AG09309 (cell line): ENCODE results near the gene VPS37D.

Experiments
- DNase-seq: peaks from one replicate; pipeline ENCODE4 v3.0.0-alpha.2; 2010; ENCODE audit warnings: low read depth
- H3K4me3 ChIP-seq: 2 replicates; pipeline ENCODE4 v1.5.1; 2011; ENCODE audit warnings: mild to moderate bottlenecking, low read depth, low read length, moderate library complexity; ENCODE audit not compliant: control insufficient read depth
- TF ChIP-seq, protein P1 (sequence below): IDR thresholded peaks from 2 replicates; pipeline ENCODE4 v1.5.1; 2011; ENCODE audit warnings: mild to moderate bottlenecking, low read depth, low read length, inconsistent platforms; ENCODE audit not compliant: insufficient read depth, control insufficient read depth; ENCODE audit errors: missing control alignments

The VPS37D gene

DNA sequence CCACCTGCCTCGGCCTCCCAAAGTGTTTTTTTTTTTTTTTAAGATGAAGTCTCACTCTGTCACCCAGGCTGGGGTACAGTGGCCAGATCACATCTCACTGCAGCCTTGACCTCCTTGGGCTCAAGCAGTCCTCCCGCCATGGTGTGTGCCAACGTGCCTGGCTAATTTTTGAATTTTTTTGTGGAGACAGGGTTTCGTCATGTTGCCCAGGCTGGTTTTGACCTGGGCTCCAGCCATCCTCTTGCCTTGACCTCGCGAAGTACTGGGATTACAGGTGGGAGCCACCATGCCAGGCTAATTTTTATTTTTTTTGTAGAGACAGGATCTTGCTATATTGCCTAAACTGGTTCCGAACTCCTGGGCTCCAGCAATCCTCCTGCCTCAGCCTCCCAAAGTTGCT is 34.3 kb upstream of the VPS37D start:
- no peak for DNase-seq
- TF ChIP-seq, protein P1, sequence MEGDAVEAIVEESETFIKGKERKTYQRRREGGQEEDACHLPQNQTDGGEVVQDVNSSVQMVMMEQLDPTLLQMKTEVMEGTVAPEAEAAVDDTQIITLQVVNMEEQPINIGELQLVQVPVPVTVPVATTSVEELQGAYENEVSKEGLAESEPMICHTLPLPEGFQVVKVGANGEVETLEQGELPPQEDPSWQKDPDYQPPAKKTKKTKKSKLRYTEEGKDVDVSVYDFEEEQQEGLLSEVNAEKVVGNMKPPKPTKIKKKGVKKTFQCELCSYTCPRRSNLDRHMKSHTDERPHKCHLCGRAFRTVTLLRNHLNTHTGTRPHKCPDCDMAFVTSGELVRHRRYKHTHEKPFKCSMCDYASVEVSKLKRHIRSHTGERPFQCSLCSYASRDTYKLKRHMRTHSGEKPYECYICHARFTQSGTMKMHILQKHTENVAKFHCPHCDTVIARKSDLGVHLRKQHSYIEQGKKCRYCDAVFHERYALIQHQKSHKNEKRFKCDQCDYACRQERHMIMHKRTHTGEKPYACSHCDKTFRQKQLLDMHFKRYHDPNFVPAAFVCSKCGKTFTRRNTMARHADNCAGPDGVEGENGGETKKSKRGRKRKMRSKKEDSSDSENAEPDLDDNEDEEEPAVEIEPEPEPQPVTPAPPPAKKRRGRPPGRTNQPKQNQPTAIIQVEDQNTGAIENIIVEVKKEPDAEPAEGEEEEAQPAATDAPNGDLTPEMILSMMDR: no peak
- no peak overlapping the region for H3K4me3 ChIP-seq

DNA sequence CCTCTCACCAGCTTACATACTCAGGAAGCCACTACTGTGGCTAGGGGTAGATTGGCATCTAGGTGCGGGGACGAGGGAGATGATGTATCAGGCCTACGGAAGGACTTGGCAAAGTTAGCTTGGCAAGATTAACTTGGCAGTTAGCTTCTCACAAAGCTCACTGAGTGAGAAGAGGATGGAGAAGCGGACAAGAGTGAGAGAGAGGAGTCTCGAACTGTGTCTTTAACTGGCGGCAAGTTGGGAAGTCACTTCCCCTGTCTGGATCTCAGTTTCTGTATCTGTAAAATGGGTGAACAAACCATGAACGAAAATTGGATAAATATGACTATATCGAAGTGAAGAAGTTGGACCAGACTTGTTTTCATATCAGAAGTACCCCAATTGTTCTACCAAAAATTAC is 33.8 kb upstream of the VPS37D start:
- no peak for DNase-seq
- TF ChIP-seq, protein P1: no peak
- H3K4me3 ChIP-seq: no peak overlapping the region

DNA sequence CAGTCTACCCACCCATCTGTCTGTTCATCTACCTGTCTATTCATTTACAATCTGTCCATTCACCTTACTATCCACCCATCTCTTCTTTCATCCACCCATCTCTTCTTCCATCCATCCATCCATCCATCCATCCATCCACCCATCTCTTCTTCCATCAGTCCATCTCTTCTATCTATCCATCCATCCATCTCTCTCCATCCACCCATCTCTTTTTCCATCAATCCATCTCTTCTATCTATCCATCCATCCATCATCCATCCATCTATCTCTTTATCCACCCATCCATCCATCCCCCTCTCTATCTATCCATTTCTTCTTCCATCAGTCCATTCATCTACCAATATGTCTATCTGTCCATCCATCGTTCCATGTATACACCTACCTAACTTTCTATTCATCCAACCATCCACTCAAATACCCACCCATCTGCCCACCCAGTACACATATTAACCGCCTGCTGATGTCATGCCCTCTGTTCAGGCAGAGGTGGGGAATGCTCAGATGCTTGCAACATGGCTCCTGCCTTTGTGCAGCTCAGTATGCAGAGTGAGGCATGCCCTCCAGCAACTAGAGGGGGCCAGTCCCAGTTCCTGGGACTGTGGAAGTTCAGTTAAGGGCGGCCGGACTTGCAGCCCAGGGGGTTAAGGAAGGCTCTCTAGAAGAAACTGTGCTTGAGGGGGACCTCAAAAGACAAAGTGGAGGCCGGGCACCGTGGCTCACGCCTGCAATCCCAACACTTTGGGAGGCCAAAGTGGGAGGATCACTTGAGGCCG is 32.0 kb upstream of the VPS37D start:
- TF ChIP-seq, protein P1: no peak
- no peak overlapping the region for H3K4me3 ChIP-seq
- no peak for DNase-seq

DNA sequence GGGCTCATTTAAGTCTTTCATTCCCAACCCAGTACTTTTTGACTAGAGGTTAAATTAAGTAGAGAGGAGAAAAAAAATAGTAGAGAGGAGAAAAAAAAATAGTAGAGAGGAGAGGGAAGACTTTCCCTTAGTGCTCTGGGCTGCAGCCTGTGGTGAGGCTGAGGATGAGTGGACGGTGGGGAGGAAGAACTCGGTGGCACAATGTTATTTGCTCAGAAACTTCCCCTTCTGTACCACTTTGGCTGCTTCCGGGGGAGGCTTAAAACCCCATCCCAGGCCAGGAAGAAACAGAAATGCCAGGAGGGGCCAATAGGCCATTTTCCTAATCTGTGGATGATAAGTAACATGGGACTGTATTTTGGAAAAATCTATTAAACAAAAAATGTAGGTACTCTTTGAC is 28.7 kb upstream of the VPS37D start:
- TF ChIP-seq, protein P1: no peak
- H3K4me3 ChIP-seq: no peak overlapping the region
- no peak for DNase-seq

DNA sequence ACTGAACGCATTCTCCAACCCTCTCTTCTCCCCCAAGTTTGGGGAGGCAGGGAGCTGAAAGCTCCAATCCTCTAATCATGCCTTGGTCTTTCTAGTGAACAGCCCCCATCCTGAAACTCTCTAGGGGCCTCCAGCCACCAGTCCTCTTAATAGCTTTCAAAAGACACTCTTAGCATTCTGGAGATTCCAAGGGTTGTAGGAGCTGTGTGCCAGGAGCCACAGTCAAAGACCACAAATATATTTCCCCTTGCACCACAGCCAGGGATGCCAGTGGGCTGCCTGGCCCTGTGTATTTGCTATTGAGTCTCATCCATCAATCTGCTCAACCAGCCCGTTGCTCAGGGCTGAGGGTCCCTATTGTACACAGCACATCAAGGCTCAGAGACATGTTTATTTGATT is 24.8 kb upstream of the VPS37D start:
- DNase-seq: no peak
- no peak overlapping the region for H3K4me3 ChIP-seq
- TF ChIP-seq, protein P1: no peak

DNA sequence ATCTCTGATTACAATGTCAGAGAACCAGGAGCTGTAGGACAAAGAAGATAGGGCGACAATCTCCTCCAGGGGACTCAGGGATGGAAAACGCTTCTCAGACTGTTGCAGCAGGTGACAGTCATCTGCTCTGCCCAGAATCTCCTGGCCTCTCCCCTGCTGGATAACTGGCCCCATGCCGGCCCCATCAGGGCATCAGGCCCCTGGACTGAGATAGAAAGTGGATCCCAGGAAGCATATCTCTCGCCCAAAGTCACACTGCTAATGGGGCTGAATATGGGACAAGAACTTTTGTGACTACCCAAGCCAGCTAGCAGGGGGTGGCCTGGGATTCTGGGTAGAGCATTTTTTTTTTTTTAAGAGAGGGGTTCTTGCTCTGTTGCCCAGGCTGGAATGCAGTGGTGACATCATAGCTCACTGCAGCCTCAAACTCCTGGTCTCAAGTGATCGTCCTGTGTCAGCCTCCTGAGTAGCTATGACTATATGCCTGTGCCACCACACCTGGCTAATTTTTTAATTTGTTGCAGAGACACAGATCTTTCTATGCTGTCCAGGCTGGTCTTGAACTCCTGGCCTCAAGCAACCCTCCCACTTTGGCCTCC is 22.8 kb upstream of the VPS37D start:
- no peak for DNase-seq
- TF ChIP-seq, protein P1: no peak

More for the DNA sequence above, 22.8 kb upstream of the VPS37D start:
- no peak overlapping the region for H3K4me3 ChIP-seq
